SHP77 treated with DMSO at 0.1 percent for 48 hours (cell line): ENCODE results near the gene OR8B2.
A peak's percentile ranks its signal among the peaks of the same experiment; 100 is the strongest.
"Not testable (repeated sequence)": the region's sequence is repeated elsewhere in the genome, so short reads cannot be mapped to it uniquely, and the experiment has no call there.

Experiments used
- DNase-seq: peaks from one replicate; lab custom pipeline; 2025; lab: John Stamatoyannopoulos, UW

OR8B2 gene, protein sequence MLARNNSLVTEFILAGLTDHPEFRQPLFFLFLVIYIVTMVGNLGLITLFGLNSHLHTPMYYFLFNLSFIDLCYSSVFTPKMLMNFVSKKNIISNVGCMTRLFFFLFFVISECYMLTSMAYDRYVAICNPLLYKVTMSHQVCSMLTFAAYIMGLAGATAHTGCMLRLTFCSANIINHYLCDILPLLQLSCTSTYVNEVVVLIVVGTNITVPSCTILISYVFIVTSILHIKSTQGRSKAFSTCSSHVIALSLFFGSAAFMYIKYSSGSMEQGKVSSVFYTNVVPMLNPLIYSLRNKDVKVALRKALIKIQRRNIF

DNA sequence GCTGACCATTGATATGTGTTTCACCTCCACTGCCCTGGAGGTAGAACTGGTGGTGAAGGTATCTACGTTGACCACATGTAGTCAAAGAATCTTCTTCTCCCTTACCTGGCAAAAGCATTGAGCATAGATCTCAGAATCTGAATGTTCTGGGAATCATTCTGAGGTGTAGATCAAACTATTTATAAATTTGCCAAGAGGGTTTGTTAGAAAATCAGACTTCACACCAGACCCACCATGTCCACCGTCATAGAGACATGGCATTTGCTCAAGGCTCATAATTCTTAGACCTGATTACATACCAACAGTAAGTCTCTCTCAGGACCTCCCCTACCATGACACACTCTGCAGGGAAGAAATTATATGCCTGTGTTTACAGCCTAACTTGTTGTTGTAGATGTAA, at the start of gene OR8B2:
Gene OR8B2 (minus strand): TSS at position 101 of the 400 bp plus-strand sequence. CDS start 1,156 bp downstream, outside the sequence.
- DNase-seq: no peak

DNA sequence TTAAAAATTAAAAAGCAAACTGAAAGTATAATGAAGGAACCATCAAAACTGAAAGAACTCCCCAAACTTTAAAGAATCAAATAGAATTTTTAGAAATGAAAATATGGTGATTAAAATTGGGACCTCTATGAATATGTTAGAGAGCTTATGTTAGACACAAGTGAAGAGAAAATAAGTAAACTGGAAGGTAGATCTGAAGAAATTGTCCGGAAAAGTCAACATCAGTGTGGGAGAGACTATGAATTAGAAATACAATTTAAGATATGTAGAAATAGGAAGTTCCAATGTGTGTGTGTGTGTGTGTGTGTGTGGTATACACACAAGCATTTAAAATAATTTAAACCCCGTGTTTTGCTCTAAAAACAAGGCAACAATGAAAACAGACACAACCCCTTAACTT, 45.3 kb upstream of the OR8B2 start:
- DNase-seq: no peak

DNA sequence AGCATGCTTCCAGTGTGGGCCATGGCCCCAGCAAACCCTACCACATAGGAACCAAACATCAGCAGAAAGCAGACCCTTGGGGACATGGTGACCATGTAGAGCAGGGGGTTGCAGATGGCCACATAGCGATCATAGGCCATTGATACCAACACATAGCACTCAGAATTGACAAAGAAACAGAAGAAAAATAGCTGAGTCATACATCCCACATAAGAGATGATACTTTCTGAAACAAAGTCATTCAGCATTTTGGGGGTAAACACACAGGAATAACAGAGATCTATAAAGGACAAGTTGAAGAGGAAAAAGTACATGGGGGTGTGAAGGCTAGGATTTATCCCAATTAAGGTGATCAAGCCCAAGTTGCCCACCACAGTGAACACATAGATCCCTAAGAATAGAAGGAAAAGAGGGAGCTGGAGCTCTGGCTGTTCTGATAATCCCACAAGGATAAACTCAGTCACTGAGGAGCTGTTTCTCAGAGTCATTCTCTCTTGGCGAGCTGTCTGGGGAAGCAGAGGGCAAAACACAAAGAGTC, 40.2 kb upstream of the OR8B2 start, which contains the start of gene OR8B4:
Gene OR8B4 (minus strand): TSS at position 488 of the 538 bp plus-strand sequence. CDS start 0 bp downstream, at position 488.
- no peak for DNase-seq

DNA sequence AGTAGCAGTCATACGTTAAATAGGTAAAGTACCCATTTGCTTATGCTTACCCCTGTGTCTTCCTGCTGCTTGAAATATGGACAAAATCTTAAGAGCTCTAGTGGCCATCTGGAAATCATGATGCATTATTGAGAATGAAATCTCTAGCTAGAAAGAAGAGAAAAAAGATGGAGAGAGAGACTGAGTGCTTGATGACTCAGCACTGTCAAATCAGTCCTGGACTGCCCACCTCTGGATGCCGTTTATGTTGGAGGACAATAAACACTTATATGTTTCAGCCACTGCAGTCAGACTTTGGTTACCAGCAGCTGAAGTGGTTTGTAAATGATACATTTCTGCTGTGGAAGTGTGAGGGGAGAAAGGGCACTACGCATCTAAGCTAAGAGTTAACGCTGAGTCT, 36.7 kb upstream of the OR8B2 start:
- no peak for DNase-seq

DNA sequence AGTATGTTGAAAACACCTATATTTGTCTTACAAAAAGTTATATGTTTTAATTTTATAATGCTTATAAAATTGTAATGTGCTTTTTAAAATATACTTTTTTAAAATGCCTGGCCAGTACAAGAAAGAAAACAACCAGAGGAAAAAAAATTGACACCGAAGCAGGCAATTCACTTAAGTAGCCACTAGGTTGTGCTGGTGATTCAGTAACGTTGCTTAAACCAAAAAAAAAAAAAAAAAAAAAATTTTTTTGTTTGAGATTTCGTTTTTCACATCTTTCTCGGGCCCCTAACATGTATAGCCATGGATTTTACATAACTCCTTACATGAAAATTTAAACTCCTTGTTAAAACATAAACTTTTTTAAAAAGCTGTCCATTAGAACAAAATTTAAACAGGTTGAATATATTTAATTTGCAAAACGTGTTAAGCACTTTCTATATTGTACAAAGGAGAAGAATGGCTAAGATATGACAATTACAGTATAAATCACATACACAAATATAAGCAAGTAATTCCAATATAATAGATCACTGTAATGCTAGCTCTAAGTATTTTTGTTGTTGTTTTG, 31.1 kb upstream of the OR8B2 start:
- DNase-seq: peak; percentile 30

DNA sequence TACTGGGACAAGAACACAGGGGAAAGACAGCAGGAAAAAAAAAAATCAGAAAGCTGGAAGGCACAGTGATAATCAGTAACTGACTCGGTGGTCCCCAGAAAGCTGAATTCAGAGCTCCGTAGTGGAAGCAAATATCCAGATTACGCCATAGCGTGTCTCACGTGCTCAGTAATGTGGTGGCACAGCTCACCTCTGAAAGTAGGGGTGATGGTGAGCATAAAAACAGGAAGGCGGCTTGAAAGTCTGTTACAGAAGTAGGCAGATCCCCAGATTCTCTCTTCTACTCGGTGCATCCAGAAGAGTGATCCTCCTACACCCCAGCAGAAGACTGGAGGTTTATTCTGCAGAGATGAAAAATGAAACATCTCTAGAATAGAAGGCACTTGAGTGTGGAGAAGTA, 25.6 kb upstream of the OR8B2 start:
- DNase-seq: no peak

DNA sequence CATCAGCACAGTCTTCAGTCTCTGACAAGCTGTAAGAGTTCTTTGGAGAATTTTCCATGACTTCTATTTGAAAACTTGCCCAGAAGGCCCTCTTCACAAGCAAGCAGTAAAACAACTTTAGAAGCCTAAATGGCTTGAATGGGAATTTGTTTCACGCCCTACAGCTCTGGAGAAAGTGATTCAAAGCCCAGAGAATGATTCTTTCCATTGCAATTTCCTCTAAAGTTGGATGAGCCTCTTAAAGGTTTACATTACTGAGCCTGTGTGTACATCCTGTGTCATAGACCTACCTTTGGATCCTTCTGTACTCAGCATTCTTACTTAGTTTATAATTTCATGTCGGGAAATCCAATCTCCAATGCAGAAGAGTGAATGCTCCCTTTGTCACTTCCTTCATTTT, 21.3 kb upstream of the OR8B2 start:
- DNase-seq: no peak

DNA sequence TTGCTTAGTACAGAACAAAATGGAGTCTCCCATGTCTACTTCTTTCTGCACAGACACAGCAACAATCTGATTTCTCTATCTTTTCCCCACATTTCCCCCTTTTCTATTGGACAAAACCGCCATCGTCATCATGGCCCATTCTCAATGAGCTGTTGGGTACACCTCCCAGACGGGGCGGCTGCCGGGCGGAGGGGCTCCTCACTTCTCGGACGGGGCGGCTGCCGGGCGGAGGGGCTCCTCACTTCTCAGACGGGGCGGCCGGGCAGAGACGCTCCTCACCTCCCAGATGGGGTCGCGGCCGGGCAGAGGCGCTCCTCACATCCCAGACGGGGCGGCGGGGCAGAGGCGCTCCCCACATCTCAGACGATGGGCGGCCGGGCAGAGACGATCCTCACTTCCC, 18.9 kb upstream of the OR8B2 start:
- not testable (repeated sequence) for DNase-seq

DNA sequence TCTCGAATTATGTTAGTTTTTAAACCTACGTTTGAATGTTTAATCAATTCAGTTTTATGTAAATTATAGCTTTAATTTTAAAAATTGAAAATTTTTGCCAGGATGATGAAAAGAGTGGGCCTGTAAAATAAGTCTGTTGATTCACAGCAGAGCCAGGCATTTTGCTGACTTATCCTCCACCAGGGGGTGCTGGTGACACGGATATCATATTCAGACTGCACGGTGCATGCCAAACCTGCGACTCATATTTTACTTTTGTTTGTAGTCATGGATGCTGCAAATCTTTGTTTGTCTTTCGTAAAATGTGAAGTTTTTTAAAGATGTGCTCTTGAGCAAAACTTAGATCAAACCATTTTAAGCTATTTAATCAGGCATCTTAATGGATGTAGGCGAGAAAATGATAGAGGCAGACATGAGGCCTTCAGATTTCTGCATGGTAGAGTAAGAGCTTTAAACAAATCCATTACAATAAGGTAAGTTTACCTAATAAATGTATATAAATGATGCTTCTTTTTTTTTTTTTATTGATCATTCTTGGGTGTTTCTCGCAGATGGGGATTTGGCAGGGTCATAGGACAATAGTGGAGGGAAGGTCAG, 18.1 kb upstream of the OR8B2 start:
- no peak for DNase-seq

DNA sequence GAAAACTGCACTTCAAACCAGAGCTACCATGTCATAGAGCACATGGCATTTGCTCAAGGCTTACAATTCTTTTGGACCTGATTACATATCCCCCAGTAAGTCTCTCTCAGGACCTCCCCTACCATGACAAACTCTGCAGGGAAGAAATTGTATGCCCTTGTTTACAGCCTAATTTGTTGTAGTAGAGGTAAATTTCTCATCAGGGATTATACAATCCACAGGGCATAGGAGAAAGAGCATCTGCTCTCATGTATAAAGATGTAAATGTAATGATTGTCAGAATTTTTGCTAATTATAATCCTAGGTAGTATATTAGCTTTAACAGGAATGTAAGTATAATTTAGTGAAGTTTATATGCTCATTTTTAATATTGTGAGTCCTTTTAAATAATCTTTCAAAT, 14.6 kb upstream of the OR8B2 start, which contains the start of gene OR8B3:
Gene OR8B3 (minus strand): TSS at position 101 of the 400 bp plus-strand sequence. CDS start 1,673 bp downstream, outside the sequence.
- no peak for DNase-seq

DNA sequence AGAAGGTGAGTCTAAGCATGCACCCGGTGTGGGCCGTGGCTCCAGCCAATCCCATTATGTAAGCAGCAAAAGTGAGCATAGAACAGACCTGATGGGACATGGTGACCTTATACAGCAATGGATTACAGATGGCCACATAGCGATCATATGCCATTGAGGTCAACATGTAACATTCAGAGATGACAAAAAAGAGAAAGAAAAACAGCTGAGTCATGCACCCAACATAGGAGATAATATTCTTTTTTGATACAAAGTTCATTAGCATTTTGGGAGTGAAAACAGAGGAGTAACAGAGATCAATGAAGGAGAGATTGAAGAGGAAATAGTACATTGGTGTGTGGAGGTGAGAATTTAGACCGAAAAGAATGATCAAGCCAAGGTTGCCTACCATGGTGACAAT, 12.5 kb upstream of the OR8B2 start:
- not testable (repeated sequence) for DNase-seq

DNA sequence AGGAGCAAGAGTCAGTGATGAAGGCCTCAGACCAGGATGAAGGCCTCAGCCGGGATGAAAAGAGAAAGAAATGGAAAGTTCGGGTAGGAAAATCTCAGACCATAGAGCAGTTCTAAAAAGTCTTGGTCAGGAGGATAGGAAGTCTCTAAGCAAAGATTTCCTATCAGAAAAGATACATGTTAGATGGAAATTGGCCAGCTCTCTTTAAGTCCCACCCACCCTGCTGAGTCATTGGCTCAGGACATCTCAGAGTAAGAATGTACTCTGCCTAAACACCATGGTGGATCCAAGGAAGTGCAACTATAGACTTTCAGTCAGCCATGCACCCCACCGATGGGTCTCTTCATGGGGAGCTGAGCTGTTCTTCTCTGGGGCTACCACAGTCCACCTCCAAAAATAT, 10.1 kb upstream of the OR8B2 start:
- no peak for DNase-seq

DNA sequence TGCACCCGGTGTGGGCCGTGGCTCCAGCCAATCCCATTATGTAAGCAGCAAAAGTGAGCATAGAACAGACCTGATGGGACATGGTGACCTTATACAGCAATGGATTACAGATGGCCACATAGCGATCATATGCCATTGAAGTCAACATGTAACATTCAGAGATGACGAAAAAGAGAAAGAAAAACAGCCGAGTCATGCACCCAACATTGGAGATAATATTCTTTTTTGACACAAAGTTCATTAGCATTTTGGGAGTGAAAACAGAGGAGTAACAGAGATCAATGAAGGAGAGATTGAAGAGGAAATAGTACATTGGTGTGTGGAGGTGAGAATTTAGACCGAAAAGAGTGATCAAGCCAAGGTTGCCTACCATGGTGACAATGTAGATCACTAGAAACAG, 1.4 kb downstream of the OR8B2 start:
- not testable (repeated sequence) for DNase-seq

DNA sequence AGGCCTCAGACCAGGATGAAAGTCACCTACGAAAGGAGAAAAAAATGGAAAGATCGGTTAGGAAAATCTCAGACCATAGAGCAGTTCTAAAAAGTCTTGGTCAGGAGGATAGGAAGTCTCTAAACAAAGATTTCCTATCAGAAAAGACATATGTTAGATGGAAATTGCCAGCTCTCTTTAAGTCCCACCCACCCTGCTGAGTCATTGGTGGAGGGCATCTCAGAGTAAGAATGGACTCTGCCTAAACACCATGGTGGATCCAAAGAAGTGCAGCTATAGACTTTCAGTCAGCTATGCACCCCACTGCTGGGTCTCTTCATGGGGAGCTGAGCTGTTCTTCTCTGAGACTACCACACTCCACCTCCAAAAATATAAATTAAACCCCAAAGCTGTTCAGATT, 3.7 kb downstream of the OR8B2 start:
- no peak for DNase-seq

DNA sequence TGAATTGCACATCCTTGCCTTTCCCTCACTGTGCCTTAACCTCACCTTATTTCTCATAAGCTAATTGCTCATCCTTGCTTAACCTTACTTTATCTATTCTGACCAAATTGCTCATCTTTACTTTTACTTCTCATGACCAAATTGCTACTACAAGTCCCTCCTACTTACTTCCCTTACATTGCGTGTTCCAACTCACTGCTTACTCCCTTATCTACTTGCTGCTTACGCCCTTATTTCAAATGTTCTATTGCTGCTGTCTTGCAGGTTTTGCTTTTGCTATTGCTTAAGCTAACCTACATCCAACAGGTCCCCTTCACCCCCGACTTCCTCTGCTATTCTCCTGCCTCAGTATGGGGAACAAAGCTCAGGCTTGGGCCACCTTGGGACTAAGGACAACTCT, 8.0 kb downstream of the OR8B2 start:
- DNase-seq: no peak

DNA sequence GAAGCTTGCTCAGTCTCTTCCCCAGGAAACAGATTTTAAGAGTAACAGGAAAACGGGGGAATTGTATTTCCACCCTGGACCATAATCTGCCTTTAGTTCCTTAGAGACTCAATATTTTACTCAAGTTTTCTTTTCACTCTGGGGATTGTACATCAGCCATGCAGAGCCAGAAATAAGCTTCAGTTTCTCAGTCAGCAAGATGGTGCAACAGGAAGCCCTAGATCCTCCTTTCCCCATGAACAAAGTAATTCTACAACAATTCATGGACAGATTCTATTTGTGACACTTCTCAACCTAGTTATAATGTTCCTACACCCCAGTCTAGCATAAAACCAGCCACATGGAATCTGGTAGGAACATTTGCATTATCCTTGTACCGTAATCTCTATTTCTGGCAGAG, 24.7 kb downstream of the OR8B2 start:
- DNase-seq: no peak

DNA sequence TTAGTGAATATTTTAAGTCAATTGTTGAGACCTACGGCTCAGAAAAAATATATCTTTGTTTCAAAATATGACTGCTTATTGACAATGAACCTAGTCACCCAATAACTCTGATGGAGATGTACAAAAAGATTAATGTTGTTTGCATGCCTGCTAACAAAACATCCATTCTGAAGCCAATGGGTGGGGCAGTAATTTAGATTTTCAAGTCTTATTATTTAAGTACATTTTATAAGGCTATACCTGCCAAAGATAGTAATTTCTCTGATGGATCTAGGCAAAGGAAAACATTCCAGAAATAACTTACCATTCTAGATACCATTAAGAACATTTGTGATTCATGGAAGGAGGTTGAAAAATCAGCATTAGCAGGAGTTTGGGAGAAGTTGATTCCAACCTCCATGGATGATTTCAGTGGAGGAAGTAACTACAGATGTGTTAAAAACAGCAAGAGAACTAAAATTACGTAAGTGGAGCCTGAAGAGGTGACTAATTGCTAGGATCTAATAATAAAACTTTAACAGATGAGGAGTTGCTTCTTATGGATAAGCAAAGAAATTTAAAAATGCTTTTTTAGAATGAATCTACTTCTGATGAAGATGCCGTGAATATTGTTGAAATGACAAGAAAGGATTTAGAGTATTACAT, 37.9 kb downstream of the OR8B2 start:
- DNase-seq: no peak

DNA sequence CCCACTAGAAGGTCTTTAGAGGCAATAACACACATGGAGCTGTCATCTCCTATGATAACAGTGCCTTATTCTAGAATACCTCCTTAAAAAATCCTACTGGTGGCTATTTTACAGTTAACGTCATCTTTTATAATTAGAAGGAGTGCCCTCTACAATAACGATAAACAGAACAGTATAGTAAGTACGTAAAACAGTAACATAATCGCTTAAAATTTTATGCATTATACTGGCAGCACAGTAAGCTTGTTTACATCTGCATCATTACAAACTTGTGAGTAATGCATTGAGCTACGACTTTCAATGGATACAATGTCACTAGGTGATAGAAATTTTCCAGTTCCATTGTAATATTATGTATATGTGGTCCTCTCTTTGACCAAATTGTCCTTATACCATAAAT, 40.0 kb downstream of the OR8B2 start:
- DNase-seq: no peak

DNA sequence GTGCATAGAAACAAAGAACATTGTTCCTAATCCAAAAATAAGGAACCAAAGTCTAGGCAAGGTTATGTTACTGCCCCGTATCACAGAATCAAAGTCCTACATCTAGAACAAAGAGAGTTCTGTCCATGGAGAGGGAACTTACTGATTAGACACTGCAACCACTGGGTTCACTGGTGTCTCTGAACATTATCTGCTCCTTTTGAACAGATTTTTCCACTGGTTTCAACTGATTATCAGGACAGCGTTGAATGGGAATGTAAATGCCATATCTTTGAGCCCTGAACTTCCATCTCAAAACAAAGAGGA, 44.2 kb downstream of the OR8B2 start:
- no peak for DNase-seq

DNA sequence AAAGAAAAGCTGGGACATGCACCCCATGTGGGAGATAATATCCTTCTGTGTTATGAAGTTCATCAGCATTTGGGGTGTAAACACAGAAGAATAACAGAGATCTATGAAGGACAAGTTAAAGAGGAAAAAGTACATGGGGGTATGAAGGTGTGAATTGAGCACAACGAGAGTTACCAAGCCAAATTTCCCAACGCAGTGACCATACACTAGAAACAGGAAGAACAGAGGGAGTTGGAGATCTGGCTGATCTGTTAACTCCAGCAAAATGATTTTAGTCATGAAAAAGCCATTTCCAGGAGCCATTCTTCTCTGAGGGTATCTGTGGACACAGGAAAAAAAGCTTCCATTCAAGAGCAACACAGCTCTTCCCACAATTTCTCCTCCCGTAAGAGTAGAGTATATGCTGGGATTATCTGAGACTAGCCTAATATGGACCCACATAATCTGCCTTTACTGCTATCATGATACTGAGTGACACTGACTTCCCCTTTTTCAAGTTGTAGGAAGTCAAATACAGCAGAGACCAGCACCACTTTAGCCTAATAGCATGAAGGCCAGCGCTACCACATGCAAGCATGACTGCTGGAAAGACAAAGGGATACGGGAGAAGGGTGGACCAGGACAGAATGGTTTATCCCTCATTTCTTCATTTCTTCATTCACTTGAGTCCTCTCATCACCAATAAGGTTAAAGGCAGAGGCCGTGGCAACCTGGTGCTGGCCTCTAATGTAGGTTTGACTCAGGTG, 44.7 kb downstream of the OR8B2 start:
- DNase-seq: no peak
